ENCODE data around the gene EYA2.
"Not testable (repeated sequence)": the region's sequence is repeated elsewhere in the genome, so short reads cannot be mapped to it uniquely, and the experiment has no call there.

The EYA2 gene

GRCh38 chr20:46894579-46894958 lies at the start of gene EYA2:
EYA2 (plus strand) TSS chr20:46894843; CDS start chr20:46990011, 95,168 bp downstream.
- no peak for DNase-seq

- no peak for DNase-seq
Observed at GRCh38 chr20:46844965-46845364, 49.7 kb upstream of the EYA2 start.

GRCh38 chr20:46849269-46849668 lies 45.4 kb upstream of the EYA2 start:
- DNase-seq, result no peak

- no peak for DNase-seq
Observed at GRCh38 chr20:46849751-46850150, 44.9 kb upstream of the EYA2 start.

GRCh38 chr20:46850416-46850815 lies 44.2 kb upstream of the EYA2 start:
- no peak for DNase-seq

- DNase-seq, result no peak
Observed at GRCh38 chr20:46850896-46851295, 43.7 kb upstream of the EYA2 start.

- no peak for DNase-seq
Observed at GRCh38 chr20:46851746-46852145, 42.9 kb upstream of the EYA2 start.

GRCh38 chr20:46852313-46852712 lies 42.3 kb upstream of the EYA2 start:
- no peak for DNase-seq

GRCh38 chr20:46853926-46854325 lies 40.7 kb upstream of the EYA2 start:
- no peak for DNase-seq

- DNase-seq, result no peak
Observed at GRCh38 chr20:46857061-46857831, 37.4 kb upstream of the EYA2 start.

GRCh38 chr20:46865824-46866223 lies 28.8 kb upstream of the EYA2 start:
- DNase-seq, result no peak

GRCh38 chr20:46870041-46870440 lies 24.6 kb upstream of the EYA2 start:
- DNase-seq, result no peak

GRCh38 chr20:46872328-46873211 lies 22.1 kb upstream of the EYA2 start:
- no peak for DNase-seq

GRCh38 chr20:46875059-46875458 lies 19.6 kb upstream of the EYA2 start:
- no peak for DNase-seq

GRCh38 chr20:46879386-46879785 lies 15.3 kb upstream of the EYA2 start:
- no peak for DNase-seq

- not testable (repeated sequence) for DNase-seq
Observed at GRCh38 chr20:46879963-46880362, 14.7 kb upstream of the EYA2 start.

- DNase-seq, result no peak
Observed at GRCh38 chr20:46883892-46884291, 10.8 kb upstream of the EYA2 start.

- DNase-seq, result no peak
Observed at GRCh38 chr20:46890682-46891081, 4.0 kb upstream of the EYA2 start.

- no peak for DNase-seq
Observed at GRCh38 chr20:46893051-46893450, 1.6 kb upstream of the EYA2 start.

- no peak for DNase-seq
Observed at GRCh38 chr20:46893877-46894578, 615 bp upstream of the EYA2 start.

GRCh38 chr20:46894971-46895905 lies 595 bp downstream of the EYA2 start:
- DNase-seq, result no peak

- DNase-seq, result no peak
Observed at GRCh38 chr20:46895906-46896242, 1.2 kb downstream of the EYA2 start.

All from stimulated activated CD4-positive, alpha-beta T cell treated with anti-CD3 and anti-CD28 coated beads, Interleukin-12 subunit alpha, Interleukin-12 subunit beta, amount 100 ng/mL, for 4 hours (primary cell).